Tibial nerve (tissue), 3 donors: ENCODE measurements around the gene RIN3.

Experiments used
- POLR2A ChIP-seq, 2 donors: fragments of 450-650 bp; IDR thresholded peaks; one replicate each; pipeline ENCODE4 v1.6.1; 2017; ENCODE audit warnings: antibody characterized with exemption in 2 of 2, mild to moderate bottlenecking in 2 of 2, moderate library complexity in 2 of 2
- TF ChIP-seq, protein P1 (sequence below), 5 experiments: fragments of 200-600 bp in 3 of 5; fragments of 450-650 bp in 2 of 5; sonication (generic) in 3 of 5; IDR thresholded peaks; one replicate each; pipeline ENCODE4 v1.5.1; 2016 to 2019; ENCODE audit warnings: antibody characterized with exemption in 5 of 5, mild to moderate bottlenecking in 3 of 5, moderate library complexity in 2 of 5

DNA sequence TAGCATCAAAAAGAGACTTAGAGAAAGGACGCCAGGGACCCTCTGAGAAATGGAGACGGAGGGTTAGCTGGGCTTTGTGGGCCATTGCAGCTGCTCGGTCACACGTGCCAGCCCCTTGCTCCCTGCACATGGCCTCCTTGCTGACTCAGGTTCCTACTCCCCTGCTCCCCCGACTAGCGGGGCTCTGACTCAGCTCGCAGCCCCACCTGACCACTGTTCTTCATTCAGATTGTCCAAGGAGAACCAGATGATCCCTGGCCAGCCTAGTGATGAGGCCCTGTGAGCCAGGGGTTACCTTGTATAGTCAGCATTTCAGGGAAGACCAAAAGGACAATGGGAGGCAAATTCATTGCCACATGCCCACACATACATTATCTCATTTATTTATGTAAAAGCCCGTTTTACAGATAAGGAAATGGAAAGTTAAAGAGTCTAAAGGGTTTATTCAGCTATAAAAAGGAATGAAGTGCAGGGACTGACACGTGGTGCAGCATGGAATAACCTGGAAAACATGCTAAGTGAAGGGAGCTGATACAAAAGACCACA, 131.5 kb downstream of the RIN3 start:
- TF ChIP-seq POLR2A (IDR thresholded peaks at IDR 0.05) = no peak
- TF ChIP-seq, protein P1, sequence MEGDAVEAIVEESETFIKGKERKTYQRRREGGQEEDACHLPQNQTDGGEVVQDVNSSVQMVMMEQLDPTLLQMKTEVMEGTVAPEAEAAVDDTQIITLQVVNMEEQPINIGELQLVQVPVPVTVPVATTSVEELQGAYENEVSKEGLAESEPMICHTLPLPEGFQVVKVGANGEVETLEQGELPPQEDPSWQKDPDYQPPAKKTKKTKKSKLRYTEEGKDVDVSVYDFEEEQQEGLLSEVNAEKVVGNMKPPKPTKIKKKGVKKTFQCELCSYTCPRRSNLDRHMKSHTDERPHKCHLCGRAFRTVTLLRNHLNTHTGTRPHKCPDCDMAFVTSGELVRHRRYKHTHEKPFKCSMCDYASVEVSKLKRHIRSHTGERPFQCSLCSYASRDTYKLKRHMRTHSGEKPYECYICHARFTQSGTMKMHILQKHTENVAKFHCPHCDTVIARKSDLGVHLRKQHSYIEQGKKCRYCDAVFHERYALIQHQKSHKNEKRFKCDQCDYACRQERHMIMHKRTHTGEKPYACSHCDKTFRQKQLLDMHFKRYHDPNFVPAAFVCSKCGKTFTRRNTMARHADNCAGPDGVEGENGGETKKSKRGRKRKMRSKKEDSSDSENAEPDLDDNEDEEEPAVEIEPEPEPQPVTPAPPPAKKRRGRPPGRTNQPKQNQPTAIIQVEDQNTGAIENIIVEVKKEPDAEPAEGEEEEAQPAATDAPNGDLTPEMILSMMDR (IDR thresholded peaks at IDR 0.05) = no peak
